RWPE2 (cell line): ENCODE measurements around the gene C5orf46.
"Not testable (repeated sequence)": the region's sequence is repeated elsewhere in the genome, so short reads cannot be mapped to it uniquely, and the experiment has no call there.

Experiments
- ATAC-seq: fragments of 200-7000 bp; cut with Tn5 transposase; 3 replicates; pipeline ENCODE4 v1.9.1; 2021; ENCODE audit warnings: low read depth
- DNase-seq: peaks from one replicate; pipeline ENCODE4 v3.0.0-alpha.2; 2020; ENCODE audit warnings: low spot score
- H3K27ac ChIP-seq: fragments of 450-650 bp; 2 replicates; pipeline ENCODE4 v1.5.1; 2017; ENCODE audit warnings: mild to moderate bottlenecking; ENCODE audit not compliant: poor library complexity, severe bottlenecking
- H3K27me3 ChIP-seq: fragments of 250-450 bp; sonication (Bioruptor Pico); 2 replicates; pipeline ENCODE4 v1.5.1; 2021; ENCODE audit warnings: mild to moderate bottlenecking, moderate library complexity; ENCODE audit not compliant: insufficient read depth, poor library complexity, severe bottlenecking
- H3K36me3 ChIP-seq: fragments of 250-450 bp; sonication (Bioruptor Pico); 2 replicates; pipeline ENCODE4 v1.5.1; 2020; ENCODE audit warnings: low read depth, mild to moderate bottlenecking, moderate library complexity
- H3K4me1 ChIP-seq: fragments of 250-450 bp; sonication (Bioruptor Pico); 2 replicates; pipeline ENCODE4 v1.5.1; 2021; ENCODE audit warnings: mild to moderate bottlenecking, moderate library complexity; ENCODE audit not compliant: insufficient read depth, poor library complexity, severe bottlenecking
- H3K4me3 ChIP-seq: fragments of 250-450 bp; sonication (Bioruptor Pico); 2 replicates; pipeline ENCODE4 v1.5.1; 2021; ENCODE audit warnings: mild to moderate bottlenecking, moderate library complexity; ENCODE audit not compliant: severe bottlenecking
- H3K9me3 ChIP-seq: fragments of 250-450 bp; sonication (Bioruptor Pico); 2 replicates; pipeline ENCODE4 v1.5.1; 2021; ENCODE audit warnings: mild to moderate bottlenecking, moderate library complexity; ENCODE audit not compliant: severe bottlenecking
- CTCF ChIP-seq: fragments of 450-650 bp; IDR thresholded peaks from one replicate; pipeline ENCODE4 v1.5.1; 2017; ENCODE audit warnings: mild to moderate bottlenecking, moderate library complexity; ENCODE audit not compliant: poor library complexity, severe bottlenecking

The C5orf46 gene

GRCh38 chr5:147876141-147876540 is 30.2 kb downstream of the C5orf46 start:
- DNase-seq (no peak), ATAC-seq (no peak)
- TF ChIP-seq CTCF = no peak

GRCh38 chr5:147874910-147875367 is 31.4 kb downstream of the C5orf46 start:
- H3K27me3 ChIP-seq = no peaks in the 10 kb centered on the region
- no peaks in the 10 kb centered on the region for H3K9me3 ChIP-seq
- TF ChIP-seq CTCF = no peak
- no peaks in the 10 kb centered on the region for H3K36me3 ChIP-seq
- H3K27ac ChIP-seq = no peak overlapping the region
- no peak for ATAC-seq
- no peaks in the 10 kb centered on the region for H3K4me1 ChIP-seq
- no peak for DNase-seq
- H3K4me3 ChIP-seq = no peak overlapping the region

More at GRCh38 chr5:147876141-147876540, 30.2 kb downstream of the C5orf46 start:
- no peaks in the 10 kb centered on the region for H3K27me3 ChIP-seq
- H3K9me3 ChIP-seq = no peaks in the 10 kb centered on the region
- H3K36me3 ChIP-seq = no peaks in the 10 kb centered on the region
- no peak overlapping the region for H3K27ac ChIP-seq
- H3K4me3 ChIP-seq = no peak overlapping the region
- H3K4me1 ChIP-seq = no peaks in the 10 kb centered on the region

DNA sequence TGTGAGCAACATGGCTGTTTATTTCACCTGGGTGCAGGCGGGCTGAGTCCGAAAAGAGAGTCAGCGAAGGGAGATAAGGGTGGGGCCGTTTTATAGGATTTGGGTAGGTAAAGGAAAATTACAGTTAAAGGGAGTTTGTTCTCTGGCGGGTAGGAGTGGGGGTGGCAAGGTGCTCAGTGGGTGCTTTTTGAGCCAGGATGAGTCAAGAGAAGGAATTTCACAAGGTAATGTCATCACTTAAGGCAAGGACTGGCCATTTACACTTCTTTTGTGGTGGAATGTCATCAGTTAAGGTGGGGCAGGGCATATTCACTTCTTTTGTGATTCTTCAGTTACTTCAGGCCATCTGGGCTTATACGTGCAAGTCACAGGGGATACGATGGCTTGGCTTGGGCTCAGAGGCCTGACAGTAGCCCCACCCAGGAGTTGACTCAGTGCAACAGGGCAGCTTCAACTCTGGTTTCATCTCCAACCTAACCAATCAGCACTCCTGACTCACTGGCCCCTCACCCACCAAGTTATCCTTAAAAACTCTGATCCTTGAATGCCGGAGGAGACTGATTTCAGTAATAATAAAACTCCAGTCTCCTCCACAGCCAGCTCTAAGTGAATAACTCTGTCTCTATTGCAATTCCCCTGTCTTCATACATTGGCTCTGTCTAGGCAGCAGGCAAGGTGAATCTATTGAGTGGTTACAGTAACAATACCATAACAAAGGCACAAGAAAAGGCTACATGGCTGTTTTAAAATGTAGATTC is 32.0 kb downstream of the C5orf46 start:
- not testable (repeated sequence) for H3K27ac ChIP-seq, H3K4me1 ChIP-seq, H3K4me3 ChIP-seq, H3K9me3 ChIP-seq, DNase-seq, H3K36me3 ChIP-seq, H3K27me3 ChIP-seq
- peak; percentile 62; the same call in 2 of the 3 replicates for ATAC-seq

GRCh38 chr5:147872744-147873435 is 33.4 kb downstream of the C5orf46 start:
- DNase-seq, H3K4me1 ChIP-seq, ATAC-seq, H3K27ac ChIP-seq, H3K36me3 ChIP-seq, H3K4me3 ChIP-seq, H3K27me3 ChIP-seq, H3K9me3 ChIP-seq: not testable (repeated sequence)

DNA sequence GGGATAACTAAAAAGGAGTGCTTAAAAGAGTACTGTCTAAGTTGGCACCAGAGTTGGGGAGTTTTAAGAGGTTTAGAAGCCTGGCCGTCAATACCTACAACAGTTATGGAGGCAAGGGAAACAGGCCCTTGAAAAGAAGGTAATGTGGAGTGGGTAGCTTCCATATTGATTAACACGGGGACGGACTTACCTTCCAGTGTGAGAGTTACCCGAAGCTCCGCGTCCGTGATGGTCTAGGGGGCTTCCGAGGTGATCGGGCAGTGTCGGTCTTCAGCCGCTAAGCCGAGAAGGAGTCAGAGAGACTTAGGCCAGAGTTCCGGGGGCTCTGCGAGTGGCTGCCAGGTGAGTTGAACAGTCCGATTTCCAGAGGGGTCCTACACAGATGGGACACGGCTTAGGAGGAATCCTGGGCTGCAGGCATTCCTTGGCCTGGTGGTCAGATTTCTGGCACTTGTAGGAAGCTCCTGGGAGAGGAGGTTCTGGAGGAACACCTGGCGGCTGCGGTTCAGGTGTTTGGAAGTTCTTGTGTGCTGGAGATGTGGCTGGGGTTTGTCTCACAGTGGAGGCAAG is 34.3 kb downstream of the C5orf46 start:
- H3K4me1 ChIP-seq, ATAC-seq, H3K4me3 ChIP-seq, DNase-seq, H3K27me3 ChIP-seq, H3K27ac ChIP-seq, H3K9me3 ChIP-seq, H3K36me3 ChIP-seq: not testable (repeated sequence)

DNA sequence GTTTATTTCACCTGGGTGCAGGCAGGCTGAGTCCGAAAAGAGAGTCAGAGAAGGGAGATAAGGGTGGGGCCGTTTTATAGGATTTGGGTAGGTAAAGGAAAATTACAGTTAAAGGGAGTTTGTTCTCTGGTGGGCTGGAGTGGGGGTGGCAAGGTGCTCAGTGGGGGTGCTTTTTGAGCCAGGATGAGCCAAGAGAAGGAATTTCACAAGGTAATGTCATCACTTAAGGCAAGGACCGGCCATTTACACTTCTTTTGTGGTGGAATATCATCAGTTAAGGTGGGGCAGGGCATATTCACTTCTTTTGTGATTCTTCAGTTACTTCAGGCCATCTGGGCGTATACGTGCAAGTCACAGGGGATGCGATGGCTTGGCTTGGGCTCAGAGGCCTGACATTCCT is 36.4 kb downstream of the C5orf46 start:
- H3K27ac ChIP-seq, H3K36me3 ChIP-seq, H3K4me3 ChIP-seq, ATAC-seq, H3K4me1 ChIP-seq, H3K27me3 ChIP-seq, H3K9me3 ChIP-seq, DNase-seq: not testable (repeated sequence)
